PFSK-1 (cell line): ENCODE results near the gene RRP9.

Experiments
- FOXP2 ChIP-seq: optimal IDR thresholded peaks from 2 replicates; pipeline ENCODE3; 2011; ENCODE audit warnings: borderline replicate concordance, control low read depth, inconsistent platforms; ENCODE audit not compliant: insufficient read depth; ENCODE audit errors: extremely low read length, extremely low read depth
- POLR2AphosphoS5 ChIP-seq: IDR thresholded peaks from 2 replicates; pipeline ENCODE4 v1.6.1; 2012; ENCODE audit warnings: low read depth, mild to moderate bottlenecking, control low read depth, low read length, moderate library complexity
- REST ChIP-seq, 2 experiments: IDR thresholded peaks; 2 replicates each; pipeline versions ENCODE4 v1.6.1 to v1.8.0; 2011 to 2012; ENCODE audit warnings: low read depth in 2 of 2, low read length in 2 of 2, control low read depth in 1 of 2, inconsistent platforms in 1 of 2, mild to moderate bottlenecking in 1 of 2, moderate library complexity in 1 of 2; ENCODE audit not compliant: insufficient read depth in 1 of 2
- SIN3A ChIP-seq: IDR thresholded peaks from 2 replicates; pipeline ENCODE4 v1.6.1; 2012; ENCODE audit warnings: mild to moderate bottlenecking, low read length, moderate library complexity, borderline replicate concordance; ENCODE audit not compliant: insufficient read depth
- TAF1 ChIP-seq: IDR thresholded peaks from 2 replicates; pipeline ENCODE4 v1.6.1; 2012; ENCODE audit warnings: low read length, control low read depth, borderline replicate concordance; ENCODE audit not compliant: insufficient read depth

RRP9 gene

GRCh38 chr3:51886447-51886846 lies 55.3 kb downstream of the RRP9 start:
- TF ChIP-seq TAF1 (no peak), FOXP2 (no peak), POLR2AphosphoS5 (no peak), SIN3A (no peak), REST (IDR thresholded peaks at IDR 0.05; ENCODE audit: insufficient read depth in 1 of 2, low read depth in 2 of 2, low read length in 2 of 2) (no peak)
